Posterior vena cava (tissue), 2 donors: ENCODE measurements around the gene SGK2. TPM values are rescaled to one million over a fixed set of nuclear protein-coding genes. Genes with fewer than 3 reads are reported as not detected.

Experiments
- DNase-seq: peaks from one replicate; pipeline ENCODE4 v3.0.0-alpha.2; 2020; ENCODE audit warnings: low spot score
- intact Hi-C, 2 donors: fragments of 100-400 bp; cut with DNase I; formaldehyde crosslinking; loops; one replicate each; pipeline versions ENCODE4 v1.14.1 to v1.14.2; 2022 to 2023
- total RNA-seq, 2 donors: library from RNA; stranded (reverse); fragmentation: NEBNext Ultra II Directional; extraction: Animal tissue kit (Norgen Biotek cat#: 25700); gene quantifications; one replicate each; pipeline ENCODE4 v1.2.1, GENCODE V29; 2021
- donor health status: DM: yes; HTN: yes; CAD: no.
- donor health status: DM: yes; HTN: yes; CAD: no.

The SGK2 gene
- total RNA-seq, 2 donors from 2014 or later = 0.76 to 1.3 TPM

GRCh38 chr20:43534791-43535350, 24.0 kb upstream of the SGK2 start:
- intact Hi-C loops = loop anchor here (10.0 kb wide), 2 partner anchors 540 to 550 kb away; no protein-coding TSS in a partner anchor
- DNase-seq = no peak

- intact Hi-C loops = loop anchor here (10.0 kb wide), 2 partner anchors 539 to 549 kb away; no protein-coding TSS in a partner anchor
- no peak for DNase-seq
Measured at GRCh38 chr20:43535370-43536004, 23.3 kb upstream of the SGK2 start.

GRCh38 chr20:43536041-43536816, 22.6 kb upstream of the SGK2 start:
- no peak for DNase-seq
- intact Hi-C loops = loop anchor here (10.0 kb wide), 2 partner anchors 539 to 549 kb away; no protein-coding TSS in a partner anchor

- intact Hi-C loops = loop anchor here (10.0 kb wide), 2 partner anchors 538 to 548 kb away; no protein-coding TSS in a partner anchor
- no peak for DNase-seq
Measured at GRCh38 chr20:43536817-43537440, 21.9 kb upstream of the SGK2 start.

- intact Hi-C loops = loop anchor here (10.0 kb wide), 2 partner anchors 537 to 547 kb away; no protein-coding TSS in a partner anchor
- DNase-seq = peak; percentile 86
Measured at GRCh38 chr20:43537921-43538877, 20.6 kb upstream of the SGK2 start.

GRCh38 chr20:43538878-43539700, 19.7 kb upstream of the SGK2 start:
- DNase-seq = no peak
- intact Hi-C loops = loop anchor here (10.0 kb wide), 2 partner anchors 536 to 546 kb away; no protein-coding TSS in a partner anchor

- no peak for DNase-seq
- intact Hi-C loops = loop anchor here (10.0 kb wide), 2 partner anchors 535 to 545 kb away; no protein-coding TSS in a partner anchor
Measured at GRCh38 chr20:43539975-43540672, 18.7 kb upstream of the SGK2 start.

- intact Hi-C loops = no loop called here
- DNase-seq = no peak
Measured at GRCh38 chr20:43540673-43541060, 18.2 kb upstream of the SGK2 start.

- DNase-seq = no peak
- intact Hi-C loops = no loop called here
Measured at GRCh38 chr20:43541214-43541613, 17.6 kb upstream of the SGK2 start.

- no peak for DNase-seq
- intact Hi-C loops = no loop called here
Measured at GRCh38 chr20:43542161-43542560, 16.7 kb upstream of the SGK2 start.

GRCh38 chr20:43542674-43543073, 16.2 kb upstream of the SGK2 start:
- intact Hi-C loops = no loop called here
- no peak for DNase-seq

GRCh38 chr20:43543138-43543537, 15.7 kb upstream of the SGK2 start:
- peak; percentile 30 for DNase-seq
- intact Hi-C loops = no loop called here

- peak; percentile 28 for DNase-seq
- intact Hi-C loops = no loop called here
Measured at GRCh38 chr20:43544501-43544900, 14.3 kb upstream of the SGK2 start.

- DNase-seq = peak; percentile 46
- intact Hi-C loops = no loop called here
Measured at GRCh38 chr20:43545837-43546578, 12.8 kb upstream of the SGK2 start.

- peak; percentile 63 for DNase-seq
- intact Hi-C loops = no loop called here
Measured at GRCh38 chr20:43548273-43548880, 10.4 kb upstream of the SGK2 start.
